Activated gamma-delta T cell treated with Interleukin-2 at 50 U/mL for 16 hours (primary cell): Measurements from ENCODE around the gene ARHGAP6.
"Not testable (repeated sequence)": the region's sequence is repeated elsewhere in the genome, so short reads cannot be mapped to it uniquely, and the experiment has no call there.

Source experiments
- DNase-seq: peaks from one replicate; pipeline ENCODE4 v3.0.0-alpha.2; 2020

ARHGAP6 gene

GRCh38 chrX:11647138-11647537, 18.6 kb downstream of the ARHGAP6 start:
- DNase-seq, result no peak

- DNase-seq, result no peak
Measured at GRCh38 chrX:11641349-11642065, 24.2 kb downstream of the ARHGAP6 start.

GRCh38 chrX:11640089-11640488, 25.6 kb downstream of the ARHGAP6 start:
- no peak for DNase-seq

- no peak for DNase-seq
Measured at GRCh38 chrX:11632732-11633131, 33.0 kb downstream of the ARHGAP6 start.

GRCh38 chrX:11629593-11630211, 36.0 kb downstream of the ARHGAP6 start:
- DNase-seq, result no peak

- no peak for DNase-seq
Measured at GRCh38 chrX:11628399-11628798, 37.3 kb downstream of the ARHGAP6 start.

GRCh38 chrX:11626351-11626750, 39.4 kb downstream of the ARHGAP6 start:
- DNase-seq, result no peak

GRCh38 chrX:11619441-11619840, 46.3 kb downstream of the ARHGAP6 start:
- no peak for DNase-seq

- DNase-seq, result not testable (repeated sequence)
Measured at GRCh38 chrX:11614253-11614652, 51.5 kb downstream of the ARHGAP6 start.

- no peak for DNase-seq
Measured at GRCh38 chrX:11611965-11612364, 53.8 kb downstream of the ARHGAP6 start.

- no peak for DNase-seq
Measured at GRCh38 chrX:11611161-11611560, 54.6 kb downstream of the ARHGAP6 start.

- no peak for DNase-seq
Measured at GRCh38 chrX:11609109-11609508, 56.6 kb downstream of the ARHGAP6 start.

- DNase-seq, result no peak
Measured at GRCh38 chrX:11606408-11606807, 59.3 kb downstream of the ARHGAP6 start.

- no peak for DNase-seq
Measured at GRCh38 chrX:11600578-11600977, 65.1 kb downstream of the ARHGAP6 start.

- no peak for DNase-seq
Measured at GRCh38 chrX:11597479-11597878, 68.2 kb downstream of the ARHGAP6 start.

- no peak for DNase-seq
Measured at GRCh38 chrX:11591723-11592346, 73.9 kb downstream of the ARHGAP6 start.

- no peak for DNase-seq
Measured at GRCh38 chrX:11589641-11590040, 76.1 kb downstream of the ARHGAP6 start.

- no peak for DNase-seq
Measured at GRCh38 chrX:11588097-11588496, 77.6 kb downstream of the ARHGAP6 start.

GRCh38 chrX:11585174-11585573, 80.5 kb downstream of the ARHGAP6 start:
- no peak for DNase-seq

- DNase-seq, result no peak
Measured at GRCh38 chrX:11580789-11581188, 84.9 kb downstream of the ARHGAP6 start.

- DNase-seq, result no peak
Measured at GRCh38 chrX:11579636-11580600, 85.8 kb downstream of the ARHGAP6 start.

GRCh38 chrX:11578301-11578700, 87.4 kb downstream of the ARHGAP6 start:
- DNase-seq, result not testable (repeated sequence)

GRCh38 chrX:11577603-11578002, 88.1 kb downstream of the ARHGAP6 start:
- no peak for DNase-seq
